BE2C (cell line): ENCODE data around the gene CLHC1.
A peak's percentile ranks its signal among the peaks of the same experiment; 100 is the strongest.

Source experiments
- DNase-seq: peaks from one replicate; pipeline ENCODE4 v3.0.0-alpha.2; 2020
- H3K27me3 ChIP-seq: fragments of 250-450 bp; sonication (Bioruptor Pico); 2 replicates; pipeline ENCODE4 v1.5.1; 2020; ENCODE audit warnings: mild to moderate bottlenecking
- H3K36me3 ChIP-seq: fragments of 250-450 bp; sonication (Bioruptor Pico); 2 replicates; pipeline ENCODE4 v1.5.1; 2020; ENCODE audit warnings: mild to moderate bottlenecking
- H3K4me1 ChIP-seq: fragments of 250-450 bp; sonication (Bioruptor Pico); 2 replicates; pipeline ENCODE4 v1.5.1; 2020
- H3K4me3 ChIP-seq: 2 replicates; pipeline ENCODE4 v1.5.1; 2011; ENCODE audit warnings: low read depth, low read length
- H3K9me3 ChIP-seq: fragments of 250-450 bp; sonication (Bioruptor Pico); 2 replicates; pipeline ENCODE4 v1.5.1; 2020
- TF ChIP-seq, protein P1 (sequence below): IDR thresholded peaks from 2 replicates; pipeline ENCODE4 v1.5.1; 2012; ENCODE audit warnings: mild to moderate bottlenecking, low read depth, low read length

CLHC1 gene

DNA sequence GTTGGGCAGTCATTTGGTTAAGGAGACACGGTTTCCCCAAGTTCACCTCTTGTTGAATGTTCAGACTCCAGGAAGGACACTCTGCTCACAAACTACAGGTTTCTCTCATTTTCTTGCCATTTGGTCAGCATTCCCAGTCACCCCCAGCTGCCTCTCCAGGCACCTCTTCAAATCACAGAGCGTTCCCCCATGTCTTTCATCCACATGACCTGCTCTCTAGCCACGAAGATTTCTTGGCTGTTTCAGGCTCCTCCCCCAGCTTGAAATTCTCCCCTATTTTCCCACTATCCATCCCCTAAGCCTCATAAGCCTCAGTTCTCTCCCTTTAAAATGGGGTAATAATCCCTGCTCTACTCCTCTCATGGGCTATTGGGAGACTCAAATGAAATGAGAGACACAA lies 92.8 kb downstream of the CLHC1 start:
- no peak overlapping the region for H3K4me3 ChIP-seq
- TF ChIP-seq, protein P1, sequence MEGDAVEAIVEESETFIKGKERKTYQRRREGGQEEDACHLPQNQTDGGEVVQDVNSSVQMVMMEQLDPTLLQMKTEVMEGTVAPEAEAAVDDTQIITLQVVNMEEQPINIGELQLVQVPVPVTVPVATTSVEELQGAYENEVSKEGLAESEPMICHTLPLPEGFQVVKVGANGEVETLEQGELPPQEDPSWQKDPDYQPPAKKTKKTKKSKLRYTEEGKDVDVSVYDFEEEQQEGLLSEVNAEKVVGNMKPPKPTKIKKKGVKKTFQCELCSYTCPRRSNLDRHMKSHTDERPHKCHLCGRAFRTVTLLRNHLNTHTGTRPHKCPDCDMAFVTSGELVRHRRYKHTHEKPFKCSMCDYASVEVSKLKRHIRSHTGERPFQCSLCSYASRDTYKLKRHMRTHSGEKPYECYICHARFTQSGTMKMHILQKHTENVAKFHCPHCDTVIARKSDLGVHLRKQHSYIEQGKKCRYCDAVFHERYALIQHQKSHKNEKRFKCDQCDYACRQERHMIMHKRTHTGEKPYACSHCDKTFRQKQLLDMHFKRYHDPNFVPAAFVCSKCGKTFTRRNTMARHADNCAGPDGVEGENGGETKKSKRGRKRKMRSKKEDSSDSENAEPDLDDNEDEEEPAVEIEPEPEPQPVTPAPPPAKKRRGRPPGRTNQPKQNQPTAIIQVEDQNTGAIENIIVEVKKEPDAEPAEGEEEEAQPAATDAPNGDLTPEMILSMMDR = no peak
- no peaks in the 10 kb centered on the region for H3K9me3 ChIP-seq
- no peaks in the 10 kb centered on the region for H3K36me3 ChIP-seq
- H3K4me1 ChIP-seq = peaks cover 5% of the 10 kb centered on the region; the same call in 1 of the 2 replicates
- no peak for DNase-seq
- no peaks in the 10 kb centered on the region for H3K27me3 ChIP-seq

DNA sequence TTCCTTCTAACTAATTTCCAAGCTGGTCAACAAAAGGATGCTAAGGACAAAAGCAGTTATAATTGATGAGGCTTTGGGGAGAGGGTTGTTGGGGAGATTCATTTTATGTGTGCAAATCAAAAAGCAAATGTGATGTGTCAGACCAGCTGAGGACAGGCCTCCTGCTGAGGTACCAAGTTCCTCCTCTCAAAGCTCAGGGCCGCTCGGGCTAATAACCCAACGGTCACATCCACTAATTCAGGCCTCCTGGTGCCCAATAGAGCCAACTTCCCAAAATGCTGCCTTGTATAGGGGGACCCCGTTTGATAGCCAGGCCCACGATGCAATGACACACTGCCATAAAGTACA lies 93.2 kb downstream of the CLHC1 start:
- no peaks in the 10 kb centered on the region for H3K9me3 ChIP-seq
- peaks cover 5% of the 10 kb centered on the region; the same call in 1 of the 2 replicates for H3K4me1 ChIP-seq
- no peaks in the 10 kb centered on the region for H3K27me3 ChIP-seq
- no peaks in the 10 kb centered on the region for H3K36me3 ChIP-seq
- TF ChIP-seq, protein P1 = no peak
- DNase-seq = no peak
- no peak overlapping the region for H3K4me3 ChIP-seq

DNA sequence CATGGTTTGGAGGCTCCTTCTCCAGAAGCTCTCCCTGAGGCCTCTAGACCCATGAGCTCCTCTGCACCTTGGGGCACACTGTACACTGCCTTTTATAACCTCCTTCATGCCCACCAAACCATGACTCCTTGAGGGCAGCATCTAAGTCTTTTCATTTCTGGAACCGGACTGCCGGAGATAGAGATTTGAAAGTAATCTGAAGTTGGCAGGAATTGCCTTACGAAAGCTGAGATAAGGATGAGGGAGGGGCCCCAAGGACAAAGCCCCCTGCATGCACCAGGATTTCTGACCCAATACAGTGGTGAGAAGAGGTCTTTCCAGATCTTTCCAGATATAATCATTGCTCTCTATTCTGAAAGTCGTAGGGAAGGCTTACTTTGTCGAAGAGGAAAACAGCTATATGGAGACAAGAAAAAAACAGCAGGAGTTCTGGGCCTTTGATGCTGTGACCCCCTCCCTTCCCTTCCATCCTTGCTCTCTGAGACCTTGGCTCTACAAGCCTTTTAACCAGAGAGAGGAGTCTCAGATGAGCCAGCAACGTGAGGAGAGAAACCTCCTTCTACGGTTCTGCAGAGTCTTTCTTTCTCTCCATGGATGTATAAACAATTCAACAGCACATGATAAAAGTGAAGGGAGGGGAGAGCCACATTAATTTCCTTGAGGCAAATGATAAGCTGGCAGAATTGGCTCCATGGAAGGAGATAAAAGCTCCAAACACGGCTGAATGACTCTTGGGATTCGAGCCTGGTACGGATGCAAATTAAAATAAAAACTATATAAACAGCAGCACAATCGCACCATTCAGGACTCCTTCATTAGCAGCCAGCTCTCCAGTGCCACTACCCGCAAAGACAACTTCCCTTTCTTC lies 93.8 kb downstream of the CLHC1 start:
- DNase-seq = no peak
- Histone ChIP-seq H3K27me3 (no peaks in the 10 kb centered on the region), H3K4me3 (no peak overlapping the region), H3K4me1 (peaks cover 5% of the 10 kb centered on the region; the same call in 1 of the 2 replicates), H3K9me3 (no peaks in the 10 kb centered on the region), H3K36me3 (no peaks in the 10 kb centered on the region)
- TF ChIP-seq, protein P1 = no peak

DNA sequence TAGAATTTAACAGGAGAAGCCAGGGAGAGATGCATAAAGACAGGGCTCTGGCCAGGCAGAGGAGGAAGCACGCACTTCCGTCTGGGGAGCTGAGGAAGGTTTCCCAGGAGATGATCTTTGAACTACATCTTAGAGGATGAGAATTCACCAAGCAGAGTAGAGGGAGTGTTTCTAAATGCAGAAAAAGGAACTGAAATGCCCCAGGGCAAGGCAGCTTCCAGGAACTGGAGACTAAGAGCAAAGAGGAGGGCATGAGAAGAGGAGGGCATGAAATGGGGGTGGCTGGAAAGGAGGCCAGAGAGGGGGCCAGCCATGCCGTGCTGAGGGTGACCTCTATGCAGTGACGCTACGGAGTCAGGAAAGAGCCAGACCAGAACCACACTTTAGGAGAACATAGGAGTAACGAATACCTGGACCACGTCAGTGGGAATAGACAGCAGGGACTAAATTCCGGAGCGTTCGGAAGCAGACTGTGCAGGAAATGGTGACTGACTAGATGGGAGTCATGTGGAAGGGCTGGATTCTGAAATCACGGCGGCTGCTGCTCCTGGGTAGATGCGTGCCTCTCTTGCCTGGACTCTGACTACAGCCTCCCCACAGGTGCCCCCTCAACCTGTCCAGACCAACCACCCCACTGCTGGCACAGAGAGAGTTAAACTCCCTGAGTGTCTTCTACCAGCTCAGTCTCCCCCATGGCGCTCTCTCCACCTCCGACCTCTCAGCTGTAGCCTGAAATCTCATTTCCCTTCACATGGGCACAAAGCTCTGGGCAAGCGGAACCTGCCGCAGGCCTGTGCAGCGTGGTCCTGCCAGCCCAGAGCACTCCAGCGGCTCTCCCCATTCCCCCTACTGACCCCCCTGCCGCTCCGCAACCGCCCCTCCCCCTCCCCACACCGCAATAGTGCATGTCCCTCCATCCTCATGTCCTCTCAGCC lies 94.8 kb downstream of the CLHC1 start:
- no peak for DNase-seq
- Histone ChIP-seq H3K27me3 (no peaks in the 10 kb centered on the region), H3K4me1 (peaks cover 5% of the 10 kb centered on the region; the same call in 1 of the 2 replicates), H3K9me3 (no peaks in the 10 kb centered on the region), H3K4me3 (peak overlapping the region; percentile 23; the same call in 1 of the 2 replicates), H3K36me3 (no peaks in the 10 kb centered on the region)
- TF ChIP-seq, protein P1 = no peak

DNA sequence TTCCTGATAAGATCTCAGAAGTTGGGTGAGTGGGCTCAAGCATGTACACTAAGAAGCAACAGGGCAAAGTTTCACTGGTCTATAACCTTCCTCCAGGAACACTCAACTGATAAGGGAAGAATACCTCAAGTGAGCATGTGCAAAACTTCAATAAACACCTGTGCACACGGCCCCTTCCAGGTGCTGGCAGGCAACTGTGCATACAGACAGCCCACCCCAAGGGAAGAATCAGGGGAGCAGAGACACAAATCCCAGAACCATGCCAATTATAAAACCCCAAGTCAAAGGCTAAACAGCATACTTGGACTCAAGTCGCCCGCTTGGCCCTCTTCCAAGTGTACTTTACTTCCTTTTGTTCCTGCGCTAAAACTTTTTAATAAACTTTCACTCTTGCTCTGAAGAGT lies 96.0 kb downstream of the CLHC1 start:
- Histone ChIP-seq H3K27me3 (no peaks in the 10 kb centered on the region), H3K4me3 (no peak overlapping the region), H3K9me3 (no peaks in the 10 kb centered on the region), H3K4me1 (peaks cover 5% of the 10 kb centered on the region; the same call in 1 of the 2 replicates), H3K36me3 (no peaks in the 10 kb centered on the region)
- TF ChIP-seq, protein P1 = no peak
- no peak for DNase-seq
